Loucy (cell line): Measurements from ENCODE around the gene ACBD3.
A peak's percentile ranks its signal among the peaks of the same experiment; 100 is the strongest.

Experiments
- H2AFZ ChIP-seq: fragments of 200-600 bp; sonication (generic); 2 replicates; pipeline ENCODE4 v1.6.0; 2016; ENCODE audit warnings: antibody characterized with exemption, mild to moderate bottlenecking, low read length, moderate library complexity
- H3F3A ChIP-seq: fragments of 200-600 bp; 2 replicates; pipeline ENCODE4 v1.6.0; 2016; ENCODE audit warnings: antibody characterized with exemption, low read depth, mild to moderate bottlenecking
- H3K27me3 ChIP-seq: fragments of 200-600 bp; sonication (generic); 2 replicates; pipeline ENCODE4 v1.6.1; 2014; ENCODE audit warnings: low read length, mild to moderate bottlenecking; ENCODE audit not compliant: insufficient read depth, poor library complexity, severe bottlenecking
- H3K36me3 ChIP-seq: fragments of 200-600 bp; sonication (generic); 2 replicates; pipeline ENCODE4 v1.6.1; 2016; ENCODE audit warnings: low read length; ENCODE audit not compliant: insufficient read depth
- H3K4me1 ChIP-seq: fragments of 200-600 bp; sonication (generic); 2 replicates; pipeline ENCODE4 v1.5.1; 2014; ENCODE audit warnings: low read length, mild to moderate bottlenecking; ENCODE audit not compliant: insufficient read depth, poor library complexity, severe bottlenecking
- H3K4me2 ChIP-seq: fragments of 200-600 bp; sonication (generic); 2 replicates; pipeline ENCODE4 v1.6.0; 2014; ENCODE audit warnings: antibody characterized with exemption, low read length, low read depth, mild to moderate bottlenecking; ENCODE audit not compliant: poor library complexity, severe bottlenecking
- H3K4me3 ChIP-seq: fragments of 200-600 bp; sonication (generic); 2 replicates; pipeline ENCODE4 v1.5.1; 2014; ENCODE audit warnings: low read length, mild to moderate bottlenecking, mixed read lengths; ENCODE audit not compliant: poor library complexity, severe bottlenecking
- H3K79me2 ChIP-seq: fragments of 200-600 bp; sonication (generic); 2 replicates; pipeline ENCODE4 v1.6.1; 2014; ENCODE audit warnings: low read length; ENCODE audit not compliant: insufficient read depth
- H3K9ac ChIP-seq: fragments of 200-600 bp; sonication (generic); 2 replicates; pipeline ENCODE4 v1.6.0; 2014; ENCODE audit warnings: mild to moderate bottlenecking, low read depth, low read length, moderate library complexity; ENCODE audit not compliant: poor library complexity, severe bottlenecking
- H3K9me2 ChIP-seq: fragments of 200-600 bp; sonication (generic); replicated peaks from 2 replicates; pipeline ENCODE4 v1.6.1; 2016; ENCODE audit warnings: low read depth, low read length, mixed read lengths
- H3K9me3 ChIP-seq: fragments of 200-600 bp; sonication (generic); 2 replicates; pipeline ENCODE4 v1.6.1; 2014; ENCODE audit warnings: mild to moderate bottlenecking, antibody characterized with exemption, low read length, low read depth; ENCODE audit not compliant: insufficient read depth
- H4K20me1 ChIP-seq: fragments of 200-600 bp; sonication (generic); 2 replicates; pipeline ENCODE4 v1.6.0; 2014; ENCODE audit warnings: antibody characterized with exemption, low read length, mild to moderate bottlenecking; ENCODE audit not compliant: insufficient read depth, poor library complexity, severe bottlenecking
- EZH2phosphoT487 ChIP-seq: fragments of 200-600 bp; IDR thresholded peaks from 2 replicates; pipeline ENCODE4 v1.6.1; 2018; ENCODE audit warnings: antibody characterized with exemption, mild to moderate bottlenecking, moderate library complexity, borderline replicate concordance
- TF ChIP-seq, protein P1 (sequence below): fragments of 200-600 bp; sonication (generic); conservative IDR thresholded peaks from 2 replicates; pipeline ENCODE4 v1.5.1; 2014; ENCODE audit warnings: mild to moderate bottlenecking, antibody characterized with exemption, low read length

ACBD3 gene

GRCh38 chr1:226186124-226187018 is at the start of gene ACBD3:
TSS of gene ACBD3 (minus strand) at chr1:226186741. CDS start at chr1:226186675, 66 bp downstream.
- Histone ChIP-seq H3K4me3 (peak within 1 kb of the TSS; percentile 99), H3K9ac (peak within 1 kb of the TSS; percentile 97), H3K4me1 (peaks cover 39% of the 10 kb centered on the region), H3K4me2 (peak within 1 kb of the TSS; percentile 98), H3F3A (peaks cover 2% of the 10 kb centered on the region; the same call in 1 of the 2 replicates), H3K79me2 (peaks cover 61% of the 10 kb centered on the region), H4K20me1 (peaks cover 40% of the 10 kb centered on the region), H2AFZ (peak within 1 kb of the TSS; percentile 99), H3K9me2 (no peaks in the 10 kb centered on the region), H3K9me3 (no peaks in the 10 kb centered on the region), H3K36me3 (no peaks in the 10 kb centered on the region), H3K27me3 (no peaks in the 10 kb centered on the region)
- TF ChIP-seq EZH2phosphoT487: no peak
- TF ChIP-seq, protein P1, sequence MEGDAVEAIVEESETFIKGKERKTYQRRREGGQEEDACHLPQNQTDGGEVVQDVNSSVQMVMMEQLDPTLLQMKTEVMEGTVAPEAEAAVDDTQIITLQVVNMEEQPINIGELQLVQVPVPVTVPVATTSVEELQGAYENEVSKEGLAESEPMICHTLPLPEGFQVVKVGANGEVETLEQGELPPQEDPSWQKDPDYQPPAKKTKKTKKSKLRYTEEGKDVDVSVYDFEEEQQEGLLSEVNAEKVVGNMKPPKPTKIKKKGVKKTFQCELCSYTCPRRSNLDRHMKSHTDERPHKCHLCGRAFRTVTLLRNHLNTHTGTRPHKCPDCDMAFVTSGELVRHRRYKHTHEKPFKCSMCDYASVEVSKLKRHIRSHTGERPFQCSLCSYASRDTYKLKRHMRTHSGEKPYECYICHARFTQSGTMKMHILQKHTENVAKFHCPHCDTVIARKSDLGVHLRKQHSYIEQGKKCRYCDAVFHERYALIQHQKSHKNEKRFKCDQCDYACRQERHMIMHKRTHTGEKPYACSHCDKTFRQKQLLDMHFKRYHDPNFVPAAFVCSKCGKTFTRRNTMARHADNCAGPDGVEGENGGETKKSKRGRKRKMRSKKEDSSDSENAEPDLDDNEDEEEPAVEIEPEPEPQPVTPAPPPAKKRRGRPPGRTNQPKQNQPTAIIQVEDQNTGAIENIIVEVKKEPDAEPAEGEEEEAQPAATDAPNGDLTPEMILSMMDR: no peak

DNA sequence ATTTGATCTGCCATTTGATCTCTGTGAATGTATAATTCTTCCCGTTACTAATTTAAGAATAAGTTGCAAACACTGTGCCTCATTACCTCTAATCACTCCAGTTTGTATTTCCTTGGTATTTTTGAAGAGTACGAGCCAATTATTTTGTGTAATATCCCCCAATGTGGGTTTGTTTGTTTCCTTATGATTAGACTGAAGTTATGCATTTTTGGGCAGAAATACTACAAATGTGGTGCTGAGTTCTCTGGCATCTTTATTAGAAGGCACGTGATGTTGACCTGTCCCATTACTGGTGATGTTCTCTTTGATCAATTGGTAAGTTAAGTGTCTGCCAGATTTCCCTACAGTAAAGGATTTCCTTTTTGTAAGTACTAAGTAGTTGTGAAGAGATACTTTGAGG is 47.3 kb upstream of the ACBD3 start:
- no peak for TF ChIP-seq EZH2phosphoT487
- TF ChIP-seq, protein P1: no peak
- Histone ChIP-seq H3K9ac (no peak overlapping the region), H3K9me3 (no peaks in the 10 kb centered on the region), H3K4me3 (no peak overlapping the region), H3F3A (no peaks in the 10 kb centered on the region), H3K79me2 (no peaks in the 10 kb centered on the region), H3K36me3 (peaks cover 69% of the 10 kb centered on the region), H3K4me1 (no peaks in the 10 kb centered on the region), H2AFZ (no peak overlapping the region), H4K20me1 (no peaks in the 10 kb centered on the region), H3K27me3 (no peaks in the 10 kb centered on the region), H3K9me2 (no peaks in the 10 kb centered on the region), H3K4me2 (no peak overlapping the region)

DNA sequence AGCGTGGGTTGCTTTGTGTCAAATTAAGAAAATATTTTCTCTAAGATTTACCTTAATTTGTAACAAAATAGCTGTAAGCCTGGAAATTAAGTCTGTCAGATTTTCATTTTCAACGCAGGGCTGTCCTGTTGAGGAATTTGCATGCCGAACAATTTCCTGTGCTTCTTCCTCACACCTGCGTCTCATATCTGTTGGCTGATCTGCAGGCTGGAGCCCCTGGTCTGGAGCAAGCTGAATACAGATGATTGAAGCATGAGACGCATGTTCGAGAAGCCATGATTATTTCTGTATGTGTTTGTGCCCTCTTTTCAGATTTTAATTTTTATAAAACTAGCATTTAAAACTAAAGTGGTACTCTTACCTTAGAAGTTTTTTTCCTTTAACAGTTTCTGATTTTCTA is 46.8 kb upstream of the ACBD3 start:
- no peak overlapping the region for H3K4me2 ChIP-seq
- TF ChIP-seq, protein P1: no peak
- TF ChIP-seq EZH2phosphoT487: no peak
- no peaks in the 10 kb centered on the region for H3K9me3 ChIP-seq
- H3K9ac ChIP-seq: no peak overlapping the region
- H4K20me1 ChIP-seq: no peaks in the 10 kb centered on the region
- H3K4me3 ChIP-seq: no peak overlapping the region
- H3K36me3 ChIP-seq: peaks cover 65% of the 10 kb centered on the region
- H3K9me2 ChIP-seq: no peaks in the 10 kb centered on the region
- no peaks in the 10 kb centered on the region for H3F3A ChIP-seq
- no peak overlapping the region for H2AFZ ChIP-seq
- no peaks in the 10 kb centered on the region for H3K79me2 ChIP-seq
- H3K4me1 ChIP-seq: no peaks in the 10 kb centered on the region
- no peaks in the 10 kb centered on the region for H3K27me3 ChIP-seq
